Hepatocyte (in vitro differentiated cells): ENCODE measurements around the gene WIPF3.

Source experiments
- CTCF ChIP-seq: fragments of 200-600 bp; sonication (generic); IDR thresholded peaks from 2 replicates; pipeline ENCODE4 v1.5.1; 2016; ENCODE audit warnings: antibody characterized with exemption, mild to moderate bottlenecking; ENCODE audit not compliant: poor library complexity
- EZH2phosphoT487 ChIP-seq: fragments of 200-600 bp; sonication (generic); IDR thresholded peaks from one replicate; pipeline ENCODE4 v1.6.1; 2018; ENCODE audit warnings: antibody characterized with exemption, mild to moderate bottlenecking, low read depth, moderate library complexity; ENCODE audit not compliant: unreplicated experiment, severe bottlenecking

GRCh38 chr7:29895559-29895958, 89.3 kb downstream of the WIPF3 start:
- TF ChIP-seq EZH2phosphoT487 (no peak), CTCF (no peak)
